HG02588 (cell line): ENCODE data around the gene KCNMA1.

Experiments
- ATAC-seq: cut with Tn5 transposase; IDR thresholded peaks from one replicate; pipeline ENCODE4 v1.9.1; 2021; ENCODE audit warnings: mild to moderate bottlenecking, moderate library complexity; ENCODE audit not compliant: unreplicated experiment

KCNMA1 gene

DNA sequence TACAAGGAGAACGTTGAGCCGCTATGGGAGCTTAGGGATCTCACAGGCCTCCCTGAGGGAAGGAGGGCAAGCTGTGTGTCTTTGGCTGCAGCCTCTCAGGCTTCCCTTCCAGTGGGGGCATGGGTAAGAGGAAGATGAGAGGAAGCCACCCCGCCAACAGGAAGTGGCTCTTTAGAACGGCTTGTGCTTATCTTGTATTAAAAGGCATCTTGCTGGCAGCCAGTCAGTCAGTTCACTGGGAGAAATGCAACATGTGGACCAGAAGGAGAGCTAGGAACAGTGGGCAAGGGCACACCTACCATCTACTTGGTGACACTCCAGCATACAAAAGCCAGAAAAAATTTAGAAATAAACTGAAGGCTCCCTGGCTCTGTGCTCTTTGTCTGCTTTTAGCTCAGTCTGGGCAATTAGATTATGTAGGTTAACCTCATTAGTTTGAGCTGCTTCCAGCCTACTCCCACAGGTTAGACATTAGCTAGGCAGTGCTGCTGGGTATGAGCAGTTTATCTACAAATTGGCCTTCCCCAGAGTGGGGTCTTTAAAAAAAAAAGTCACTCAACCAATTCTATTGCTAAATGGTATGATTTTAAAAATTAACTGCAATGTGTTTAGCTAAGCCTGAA, 595.9 kb downstream of the KCNMA1 start:
- ATAC-seq = no peak

DNA sequence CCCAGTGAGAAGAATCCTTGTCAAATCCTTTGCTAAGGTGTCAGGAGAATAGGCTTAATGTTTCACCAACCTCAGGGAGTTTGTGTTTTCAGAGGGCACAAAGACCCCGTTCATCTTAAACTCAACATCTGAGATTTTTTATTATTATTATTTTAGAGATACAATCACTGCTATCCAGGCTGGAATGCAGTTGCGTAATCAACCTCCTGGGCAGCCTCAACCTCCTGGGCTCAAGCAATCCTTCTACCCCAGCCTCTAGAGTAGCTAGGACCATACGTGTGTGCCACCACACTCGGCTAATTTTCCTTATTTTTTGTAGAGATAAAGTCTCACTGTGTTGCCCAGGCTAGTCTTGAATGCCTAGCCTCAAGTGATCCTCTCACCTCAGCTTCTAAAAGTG, 599.2 kb downstream of the KCNMA1 start:
- ATAC-seq = no peak

DNA sequence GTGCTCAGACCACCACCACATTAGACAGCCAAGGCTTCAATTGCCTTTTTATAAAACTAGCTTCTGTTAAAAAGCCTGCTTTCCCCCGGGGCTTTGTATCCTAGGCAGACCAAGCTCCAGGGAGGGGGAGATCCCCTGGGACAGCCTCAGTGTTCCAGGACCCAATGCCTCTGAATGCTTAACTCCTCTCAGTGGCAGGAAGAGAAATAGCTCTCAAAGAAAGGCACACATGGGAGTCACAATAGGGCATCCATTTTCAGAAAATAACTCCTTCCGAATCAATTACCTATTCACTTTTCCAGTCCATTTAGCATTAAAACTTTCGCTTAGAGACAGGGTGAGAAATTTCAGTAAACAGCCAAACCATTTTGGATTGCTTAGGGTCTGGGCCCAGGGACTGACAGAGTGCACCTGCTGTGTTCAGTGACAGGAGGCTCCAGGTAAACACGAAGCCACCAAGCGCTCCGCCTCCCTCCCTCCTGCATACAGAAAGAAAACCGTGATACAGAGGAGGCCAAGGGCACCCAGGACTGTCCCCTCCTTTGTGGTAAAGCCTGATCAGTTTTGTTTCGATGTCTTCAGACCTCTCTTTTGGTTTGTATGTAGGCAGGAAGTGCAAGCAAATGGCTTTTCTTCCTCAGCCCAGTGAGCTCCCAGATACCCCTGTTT, 599.7 kb downstream of the KCNMA1 start:
- ATAC-seq = no peak

DNA sequence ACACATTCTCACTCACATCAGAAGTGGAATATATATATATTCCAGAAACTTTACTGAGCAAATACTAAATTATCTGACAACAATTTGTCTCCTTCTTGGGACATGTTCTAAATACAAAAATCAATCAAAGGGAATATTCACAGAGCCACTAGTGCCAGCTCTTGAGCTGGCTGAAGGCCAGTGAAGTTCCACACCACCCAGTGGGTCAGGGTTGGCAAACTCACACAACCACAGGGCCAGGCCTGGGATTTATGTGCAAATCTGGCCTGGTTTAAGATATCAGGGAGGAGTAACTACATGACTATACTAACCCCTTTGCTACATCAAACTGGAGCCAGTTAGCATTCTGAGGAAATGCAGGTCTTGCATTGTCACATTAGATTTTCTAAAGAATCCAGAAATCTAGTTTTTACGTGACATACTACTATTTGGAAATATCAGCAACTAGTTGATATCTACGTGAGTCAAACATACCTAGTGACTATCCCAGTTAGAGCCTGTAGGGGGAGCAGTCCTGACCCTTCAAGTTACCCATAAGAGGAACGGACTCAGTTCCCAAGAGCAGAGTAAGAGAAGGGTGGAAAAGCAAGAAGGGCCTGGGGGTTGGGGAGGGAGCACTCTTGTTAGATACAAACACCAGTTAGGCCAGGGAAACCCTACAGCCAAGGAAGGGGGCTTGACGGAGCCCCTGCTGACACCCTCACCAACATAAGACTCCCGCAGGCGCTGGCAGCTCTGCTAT, 600.4 kb downstream of the KCNMA1 start:
- no peak for ATAC-seq

DNA sequence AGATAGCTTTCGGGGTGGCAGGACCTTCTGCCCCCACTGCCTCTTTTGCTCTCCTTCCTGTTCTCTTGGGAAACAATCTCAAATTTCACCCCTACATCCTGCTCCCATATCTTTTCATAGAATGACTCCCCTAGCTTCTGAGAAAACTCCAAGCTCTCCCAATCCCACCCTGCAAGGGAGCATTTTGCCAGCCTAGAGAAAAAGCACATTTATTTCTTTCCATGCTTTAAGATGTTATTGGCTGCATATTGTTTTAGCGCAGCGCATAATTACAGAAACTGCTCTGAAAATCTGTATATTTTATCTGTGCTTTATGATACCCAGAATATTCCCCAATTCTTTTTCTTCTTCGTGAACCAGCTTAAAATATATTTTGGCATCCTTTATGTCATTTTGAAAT, 601.3 kb downstream of the KCNMA1 start:
- no peak for ATAC-seq

DNA sequence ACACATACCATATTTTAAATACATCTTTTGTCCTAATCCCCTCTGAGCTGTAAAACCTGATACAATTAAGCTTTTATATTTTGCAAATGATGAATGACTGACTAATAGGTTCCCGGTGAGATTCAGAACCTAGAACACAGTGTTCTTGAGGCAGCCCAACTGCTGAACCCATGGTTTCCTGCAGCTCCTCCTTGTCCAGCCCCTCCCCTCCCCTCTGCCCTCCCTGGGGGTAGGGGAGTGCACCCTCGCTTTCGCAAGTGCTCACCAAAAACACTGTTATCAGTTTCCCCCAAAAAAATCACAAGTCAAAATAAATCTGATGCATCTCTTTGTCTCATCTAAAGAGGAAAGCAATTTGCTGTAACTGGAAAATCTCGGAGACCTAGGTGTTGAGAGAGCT, 602.8 kb downstream of the KCNMA1 start:
- no peak for ATAC-seq

DNA sequence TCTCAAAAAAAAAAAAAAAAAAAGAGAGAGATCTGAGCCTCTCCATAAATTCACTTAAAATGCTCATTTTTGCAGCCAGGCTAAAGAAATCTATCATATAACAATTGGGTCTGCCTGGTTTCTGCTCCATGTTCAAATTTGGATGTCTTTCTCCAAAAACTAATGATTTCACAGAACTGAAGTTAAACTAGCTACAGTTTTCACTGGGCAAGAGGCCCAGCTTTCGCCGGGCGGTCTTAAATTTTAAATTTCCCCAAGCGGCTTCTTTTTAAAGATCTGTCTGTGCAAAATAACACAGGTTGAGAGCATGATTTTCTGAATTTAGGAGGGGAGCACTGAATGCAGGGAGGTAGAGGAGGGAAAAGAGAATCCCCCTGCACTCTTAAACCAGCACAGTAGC, 603.4 kb downstream of the KCNMA1 start:
- ATAC-seq = no peak

DNA sequence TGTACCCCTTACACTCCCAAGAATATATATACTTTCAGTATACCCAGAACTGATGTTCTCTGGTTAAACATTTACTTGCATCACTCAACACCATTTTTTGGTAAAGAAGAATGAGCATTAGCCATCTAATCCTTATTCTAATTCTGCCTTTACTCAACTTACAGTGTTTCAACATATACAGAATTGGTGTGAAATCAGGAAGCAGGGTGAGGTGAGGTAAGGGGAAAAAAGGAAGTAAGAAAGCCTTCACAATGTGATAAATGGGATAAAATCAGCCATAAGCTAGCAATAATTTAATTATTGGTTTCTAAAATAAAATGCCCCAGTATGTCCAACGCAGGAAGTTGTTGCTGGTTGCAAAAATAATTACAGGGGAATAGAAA, 605.4 kb downstream of the KCNMA1 start:
- ATAC-seq = no peak

DNA sequence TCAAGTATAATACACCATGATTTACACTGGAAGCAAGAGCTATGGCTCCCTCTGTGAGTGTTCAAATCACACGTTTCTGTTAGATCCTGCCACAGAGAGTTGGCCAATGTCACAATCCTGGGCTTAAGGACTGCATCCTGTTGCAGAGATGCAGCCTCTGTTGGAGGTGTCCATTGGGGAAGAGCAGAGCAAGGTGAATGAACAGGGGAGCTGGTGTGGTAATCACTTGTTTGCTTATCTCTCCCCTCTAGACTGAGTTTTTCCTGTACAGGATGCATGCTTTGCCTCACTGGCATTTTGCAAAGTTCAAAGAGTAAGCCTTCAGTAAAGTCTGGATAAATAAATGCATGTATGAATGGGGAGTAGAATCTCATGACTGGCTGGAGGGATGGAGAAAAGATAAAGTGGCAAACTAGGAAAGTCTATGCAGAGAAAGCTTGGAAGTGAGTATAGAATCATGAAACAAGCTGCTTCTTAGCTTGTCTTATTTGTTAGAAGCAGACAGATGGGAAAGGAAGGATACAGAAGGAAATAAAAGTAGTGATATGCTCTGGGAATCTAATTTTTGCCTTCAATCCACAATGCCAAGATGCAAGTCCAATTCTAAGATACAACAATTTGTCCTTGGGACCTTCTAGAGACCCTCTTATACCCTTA, 605.9 kb downstream of the KCNMA1 start:
- ATAC-seq = no peak

DNA sequence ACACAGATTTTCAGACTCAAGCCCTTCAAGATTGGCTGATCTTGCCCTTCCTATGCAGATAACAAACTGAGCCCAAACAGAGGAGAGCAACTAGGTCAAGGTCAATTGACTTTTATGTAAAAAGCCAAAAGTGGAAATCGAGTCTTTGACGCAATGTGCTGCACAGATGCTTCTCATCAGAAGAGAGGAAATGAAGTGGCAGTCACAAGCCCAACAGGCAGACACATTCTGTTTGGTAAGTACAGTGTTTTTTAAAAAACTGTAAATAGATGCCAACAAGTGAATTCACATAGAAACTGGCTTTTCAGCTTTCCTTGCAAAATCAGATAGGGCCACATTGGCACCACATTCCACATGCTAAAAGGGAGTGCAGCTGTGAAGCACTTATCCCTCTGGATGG, 606.6 kb downstream of the KCNMA1 start:
- no peak for ATAC-seq

DNA sequence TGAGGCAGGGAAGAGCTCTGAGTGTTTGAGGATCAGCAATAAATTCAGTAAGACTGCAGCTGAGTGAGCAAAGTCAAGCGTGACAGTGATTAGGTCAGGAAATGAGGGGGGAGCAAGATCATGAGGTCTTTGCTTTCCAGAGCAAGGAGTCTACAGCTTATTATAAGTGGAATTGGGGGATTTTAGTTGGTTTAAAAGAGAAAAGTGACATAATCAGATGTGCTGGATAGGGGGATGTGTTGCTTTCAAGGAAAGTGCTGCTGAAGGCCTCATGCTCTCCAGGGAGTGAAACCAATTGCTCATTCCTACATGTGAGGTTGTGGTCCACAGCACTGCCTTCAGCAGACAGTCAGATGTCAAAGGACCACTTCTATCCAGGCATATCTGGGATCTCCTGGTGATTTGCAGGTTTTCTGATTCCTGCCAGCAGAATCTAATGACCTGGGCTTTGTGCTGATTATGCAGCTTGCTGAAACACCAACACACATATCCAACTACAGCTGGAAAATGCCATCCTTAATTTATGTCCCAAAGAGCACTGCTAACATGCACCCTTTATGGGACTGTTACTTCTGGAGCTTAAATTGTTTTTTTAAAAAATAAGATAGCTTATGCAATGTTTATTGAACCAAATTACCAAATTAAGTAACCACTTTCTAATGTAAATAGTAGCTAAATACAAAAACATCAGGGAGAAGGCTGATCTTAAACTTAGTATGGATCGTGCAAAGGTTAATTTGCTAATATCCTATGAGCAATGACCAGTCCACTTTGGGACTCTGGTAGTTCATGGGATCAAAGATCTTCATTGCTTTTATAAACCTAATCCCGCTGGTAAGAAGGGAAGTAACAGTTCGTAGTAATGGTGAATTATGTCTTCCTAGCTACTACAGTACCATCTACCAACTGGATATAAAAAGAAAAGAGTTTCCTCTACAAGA, 607.6 kb downstream of the KCNMA1 start:
- ATAC-seq = no peak

DNA sequence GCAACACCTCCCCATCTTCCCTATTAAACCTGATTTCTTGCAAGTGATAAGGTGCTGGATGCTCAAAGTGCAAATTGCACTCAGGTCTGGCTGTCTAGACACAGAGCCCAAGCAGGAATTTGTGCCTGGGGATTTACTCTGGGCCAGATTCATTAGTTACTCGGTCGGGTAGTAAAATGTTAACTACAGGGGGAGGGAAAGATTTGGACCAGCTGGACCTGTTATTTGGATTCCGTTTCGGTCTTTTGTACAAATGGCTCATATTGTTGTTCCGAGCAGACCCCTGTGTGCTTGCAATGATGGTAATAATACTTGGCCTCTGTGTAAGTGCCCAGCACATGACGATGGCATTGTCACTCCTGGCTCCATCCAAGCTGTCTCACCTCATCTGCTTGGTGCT, 609.6 kb downstream of the KCNMA1 start:
- ATAC-seq = no peak

DNA sequence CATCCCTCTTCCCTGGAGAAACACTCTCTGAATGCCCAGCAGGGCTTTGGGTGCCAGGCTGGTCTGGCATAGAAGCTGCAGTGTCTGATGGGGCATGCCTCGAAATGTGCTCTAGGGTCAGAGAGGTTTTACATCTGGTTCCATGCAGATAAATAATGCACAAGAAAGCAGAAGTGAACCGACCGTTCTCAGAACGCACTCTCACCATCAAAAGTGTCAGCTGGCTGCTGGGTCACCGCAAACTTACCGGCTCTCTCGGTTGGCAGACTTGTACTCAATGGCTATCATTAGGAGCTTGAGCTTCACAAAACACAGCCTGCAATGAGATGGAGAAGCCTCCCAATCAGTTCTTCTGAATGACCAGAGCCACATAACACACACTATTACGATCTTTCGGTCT, 610.0 kb downstream of the KCNMA1 start:
- ATAC-seq = peak; percentile 70

DNA sequence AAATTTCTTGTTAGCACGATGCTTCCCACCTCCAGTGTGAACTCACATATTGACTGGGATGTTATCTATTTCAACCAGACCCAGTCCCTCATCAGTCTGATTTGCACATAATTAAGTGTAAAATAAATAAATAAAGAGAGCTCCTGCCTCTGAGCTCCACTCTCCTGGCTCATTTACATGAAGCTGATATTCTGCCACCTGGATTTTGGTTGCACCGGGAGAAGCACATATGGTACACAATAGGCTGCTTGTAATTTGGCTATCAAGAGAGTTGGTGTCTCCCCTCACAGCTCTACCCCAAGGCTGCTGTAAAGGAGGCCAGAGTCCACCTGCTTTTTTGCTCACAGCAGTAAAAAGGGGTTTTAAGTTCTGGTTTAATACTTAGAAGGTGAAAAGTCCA, 610.5 kb downstream of the KCNMA1 start:
- ATAC-seq = no peak

DNA sequence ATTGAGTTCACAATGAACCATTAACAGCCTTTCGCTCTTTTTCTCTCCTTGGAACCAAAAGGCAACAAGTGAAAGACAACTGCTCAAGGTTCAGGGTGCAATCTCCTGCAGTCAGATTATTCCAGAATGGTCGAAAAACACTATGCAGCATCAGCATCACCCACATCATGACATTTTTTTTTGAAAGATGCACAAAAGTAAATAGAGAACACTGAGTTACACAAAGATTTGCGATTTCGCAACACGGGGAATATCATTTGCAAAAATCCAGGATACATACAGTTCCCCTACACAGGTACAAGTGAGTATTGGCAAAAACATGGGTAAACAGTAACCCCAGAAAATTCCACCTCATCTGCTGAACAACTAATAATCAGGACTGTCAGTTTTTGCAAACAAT, 611.5 kb downstream of the KCNMA1 start:
- no peak for ATAC-seq

DNA sequence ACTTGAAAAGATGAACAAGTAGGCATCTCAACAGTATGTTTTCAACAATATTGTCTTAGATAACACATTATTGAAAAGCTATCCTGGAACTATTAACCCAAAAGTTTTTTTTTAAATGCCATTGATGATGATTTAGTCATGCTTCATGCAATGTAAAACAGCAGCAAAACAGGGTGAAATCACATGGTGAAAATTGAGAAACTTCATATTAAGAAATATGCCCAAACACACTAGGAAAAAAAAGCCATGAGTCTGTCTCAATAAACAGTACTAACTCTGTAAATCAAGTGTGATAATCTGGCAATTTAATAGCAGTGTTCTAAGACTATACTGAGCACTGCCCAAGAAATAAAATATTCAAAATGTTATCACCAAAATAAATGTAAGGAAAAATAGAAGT, 613.1 kb downstream of the KCNMA1 start:
- no peak for ATAC-seq

DNA sequence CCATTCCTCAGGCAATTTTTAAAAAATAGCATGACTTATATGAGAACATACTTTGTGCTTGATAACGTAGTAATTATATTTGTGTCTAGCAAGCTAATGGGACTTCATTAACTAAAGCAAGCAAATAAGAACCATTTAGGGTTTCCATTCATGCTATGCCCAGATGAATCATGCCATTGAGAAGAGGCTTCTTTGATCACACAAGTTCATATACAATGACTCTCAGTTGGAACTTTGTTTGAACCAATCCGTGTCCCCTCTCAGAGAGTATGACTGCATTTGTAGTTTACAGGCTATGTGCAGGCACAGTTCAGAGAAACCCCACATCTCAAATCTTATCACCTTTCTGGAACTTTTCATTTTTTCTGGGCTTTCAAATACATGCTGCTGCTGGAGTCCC, 614.2 kb downstream of the KCNMA1 start:
- ATAC-seq = no peak

DNA sequence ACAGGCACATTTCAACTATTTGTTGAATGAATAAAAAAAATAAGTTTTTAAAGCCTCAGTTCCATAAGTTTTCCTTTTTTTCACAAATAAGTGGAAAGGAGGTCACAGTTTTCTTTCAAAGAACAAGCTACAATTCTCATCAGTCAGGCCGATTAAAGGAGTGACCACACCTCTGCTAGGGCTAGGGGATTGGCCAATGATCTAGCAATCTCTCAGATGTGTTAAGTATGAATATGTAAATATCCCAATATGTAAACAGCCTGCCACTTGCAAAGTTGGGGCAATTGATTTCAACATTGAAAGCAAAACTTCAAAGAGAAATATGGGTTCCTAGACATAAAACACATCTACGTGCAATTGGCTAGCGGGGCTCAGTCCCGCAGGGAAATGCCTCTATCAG, 614.9 kb downstream of the KCNMA1 start:
- ATAC-seq = no peak

DNA sequence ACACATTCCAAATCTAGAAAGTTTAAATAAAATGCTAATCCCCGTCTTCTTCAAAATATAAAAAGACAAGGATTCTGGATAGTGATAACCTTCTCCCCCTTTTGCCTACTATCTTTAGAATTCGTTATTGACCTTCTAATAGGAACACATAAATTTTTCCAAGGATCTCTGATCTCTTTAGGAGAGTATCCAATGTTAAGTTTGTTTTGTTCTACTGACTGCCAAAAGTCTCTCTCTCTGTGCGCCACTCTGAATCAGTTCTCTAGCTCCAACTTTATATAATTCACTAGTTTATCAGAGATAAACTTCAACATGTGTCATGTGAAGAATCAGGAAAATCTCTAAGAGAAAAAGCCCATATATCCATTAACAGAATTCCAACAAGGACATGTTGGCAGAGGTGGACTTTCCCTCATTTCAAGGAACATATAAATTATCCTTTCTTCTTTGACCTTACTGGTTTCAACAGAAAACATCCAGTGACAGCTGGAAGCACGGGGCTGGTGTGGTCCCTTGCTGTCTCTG, 615.6 kb downstream of the KCNMA1 start:
- ATAC-seq = no peak

DNA sequence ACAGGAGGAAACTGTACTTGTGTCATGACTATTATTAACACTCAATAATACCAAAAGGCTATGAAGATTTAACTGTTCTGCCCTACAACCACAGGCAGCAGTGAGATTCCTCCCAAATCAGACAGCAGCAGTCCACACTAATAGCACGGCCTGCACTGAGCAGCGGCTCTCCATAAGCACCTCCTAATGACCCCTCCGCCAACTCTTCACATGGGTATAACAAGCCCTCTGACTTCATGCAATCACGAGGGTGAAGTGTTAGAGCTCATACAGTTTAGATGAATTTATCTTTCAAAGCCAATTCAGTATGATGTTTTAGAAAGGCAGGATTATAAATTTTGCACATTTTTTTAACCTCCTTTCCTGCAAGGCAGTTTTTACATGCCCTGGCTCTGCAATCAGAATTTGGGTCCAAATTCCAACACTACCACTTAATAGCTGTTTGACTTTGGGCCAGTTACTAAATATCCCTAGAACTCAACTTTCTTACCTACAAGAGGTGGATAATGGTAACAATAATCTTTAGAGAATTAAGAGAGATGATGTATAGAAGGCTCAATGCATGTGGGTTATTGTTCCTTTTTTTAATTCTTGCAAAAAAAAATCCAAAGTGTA, 617.1 kb downstream of the KCNMA1 start:
- no peak for ATAC-seq
